Astrocyte of the spinal cord (primary cell): Measurements from ENCODE around the gene ZNF597.

Experiments
- DNase-seq: peaks from one replicate; pipeline ENCODE4 v3.0.0; 2011; ENCODE audit warnings: low read depth, low spot score
- H3K4me3 ChIP-seq: 2 replicates; pipeline ENCODE4 v1.5.1; 2011; ENCODE audit warnings: low read depth, mild to moderate bottlenecking, low read length, moderate library complexity
- CTCF ChIP-seq: IDR thresholded peaks from 2 replicates; pipeline ENCODE4 v1.5.1; 2012; ENCODE audit warnings: low read depth, mild to moderate bottlenecking, low read length, inconsistent platforms
- in situ Hi-C: cut with HindIII; loops from 2 replicates; pipeline ENCODE4 v1.10.0; 2017; ENCODE audit warnings: low sequenced_read_pairs

Gene ZNF597

GRCh38 chr16:3481696-3482658 lies 38.7 kb upstream of the ZNF597 start:
- H3K4me3 ChIP-seq: no peak overlapping the region
- no peak for DNase-seq
- in situ Hi-C loops: no loop called here
- no peak for TF ChIP-seq CTCF

- TF ChIP-seq CTCF: no peak
- no peak for DNase-seq
- H3K4me3 ChIP-seq: no peak overlapping the region
- in situ Hi-C loops: no loop called here
Measured at GRCh38 chr16:3480901-3481695, 37.8 kb upstream of the ZNF597 start.

- H3K4me3 ChIP-seq: no peak overlapping the region
- in situ Hi-C loops: no loop called here
- no peak for TF ChIP-seq CTCF
- no peak for DNase-seq
Measured at GRCh38 chr16:3479654-3480216, 36.4 kb upstream of the ZNF597 start.

- DNase-seq: no peak
- in situ Hi-C loops: no loop called here
- TF ChIP-seq CTCF: no peak
- H3K4me3 ChIP-seq: no peak overlapping the region
Measured at GRCh38 chr16:3478242-3478925, 35.1 kb upstream of the ZNF597 start.

GRCh38 chr16:3476409-3476808 lies 33.1 kb upstream of the ZNF597 start:
- in situ Hi-C loops: no loop called here
- H3K4me3 ChIP-seq: no peak overlapping the region
- no peak for TF ChIP-seq CTCF
- DNase-seq: no peak
